HG03460 (cell line): ENCODE results near the gene SDK1.
"Not testable (repeated sequence)": the region's sequence is repeated elsewhere in the genome, so short reads cannot be mapped to it uniquely, and the experiment has no call there.

Experiments used
- ATAC-seq: cut with Tn5 transposase; IDR thresholded peaks from one replicate; pipeline ENCODE4 v1.9.1; 2021; ENCODE audit not compliant: unreplicated experiment

The SDK1 gene

DNA sequence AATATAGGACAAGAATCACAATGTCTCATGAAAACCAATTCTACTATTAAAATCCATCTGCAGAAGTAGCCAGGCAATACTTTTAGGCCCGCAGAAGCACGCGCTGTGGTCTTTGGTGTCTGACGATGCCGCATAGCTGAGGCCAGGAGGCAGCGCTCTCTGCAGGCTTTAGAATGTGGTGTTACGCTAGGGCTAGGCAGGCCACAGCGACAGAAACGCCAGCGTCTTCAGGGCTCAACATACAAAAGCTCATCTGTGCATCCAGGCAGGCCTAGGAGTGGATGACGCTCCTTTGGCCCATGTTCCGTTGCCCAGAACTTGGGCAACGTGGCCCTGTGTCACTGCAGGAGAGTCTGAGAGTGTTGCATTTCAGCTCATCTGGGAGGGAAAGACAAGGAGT is 779.9 kb downstream of the SDK1 start:
- no peak for ATAC-seq

- no peak for ATAC-seq
These were observed 782.5 kb downstream of the SDK1 start for GRCh38 chr7:4083513-4083912.

GRCh38 chr7:4084271-4084670 is 783.2 kb downstream of the SDK1 start:
- ATAC-seq = no peak

DNA sequence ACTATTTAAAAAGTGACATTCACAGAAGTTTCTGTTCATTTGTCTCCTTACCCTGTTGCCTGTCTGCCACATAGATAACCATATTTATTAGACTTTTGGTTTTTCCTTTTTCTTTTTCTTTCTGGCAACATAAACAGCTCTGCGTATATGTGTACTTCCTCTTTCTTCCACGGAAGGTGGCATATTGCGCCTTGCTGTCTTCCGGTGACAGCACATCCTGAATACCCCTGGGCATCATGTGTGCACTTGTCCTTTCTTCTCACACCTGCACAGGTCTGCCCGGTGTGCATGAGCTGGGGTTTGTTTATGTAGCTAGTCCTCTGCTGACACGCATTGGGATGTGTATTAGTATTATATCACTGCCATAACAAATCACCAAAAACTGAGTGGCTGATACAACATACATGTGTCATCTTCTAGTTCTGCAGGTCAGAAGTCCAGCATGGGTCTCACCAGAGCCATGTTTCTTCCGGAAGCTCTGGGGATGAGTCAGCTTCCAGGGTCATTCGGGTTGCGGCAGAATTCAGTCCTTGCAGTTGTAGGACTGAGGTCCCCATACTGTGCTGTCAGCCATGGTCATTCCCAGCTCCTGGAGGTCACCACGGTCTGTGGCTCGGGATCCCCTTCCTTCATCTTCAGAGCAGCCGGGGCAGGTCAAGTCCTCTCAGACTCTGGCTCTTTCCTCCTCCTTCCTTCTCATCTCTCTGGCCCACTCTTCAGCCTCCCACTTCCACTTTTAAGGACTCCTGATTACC is 785.1 kb downstream of the SDK1 start:
- ATAC-seq = no peak

GRCh38 chr7:4086723-4087122 is 785.7 kb downstream of the SDK1 start:
- no peak for ATAC-seq

- no peak for ATAC-seq
These were observed 790.7 kb downstream of the SDK1 start for GRCh38 chr7:4091767-4092166.

- ATAC-seq = no peak
These were observed 792.0 kb downstream of the SDK1 start for GRCh38 chr7:4093035-4093434.

DNA sequence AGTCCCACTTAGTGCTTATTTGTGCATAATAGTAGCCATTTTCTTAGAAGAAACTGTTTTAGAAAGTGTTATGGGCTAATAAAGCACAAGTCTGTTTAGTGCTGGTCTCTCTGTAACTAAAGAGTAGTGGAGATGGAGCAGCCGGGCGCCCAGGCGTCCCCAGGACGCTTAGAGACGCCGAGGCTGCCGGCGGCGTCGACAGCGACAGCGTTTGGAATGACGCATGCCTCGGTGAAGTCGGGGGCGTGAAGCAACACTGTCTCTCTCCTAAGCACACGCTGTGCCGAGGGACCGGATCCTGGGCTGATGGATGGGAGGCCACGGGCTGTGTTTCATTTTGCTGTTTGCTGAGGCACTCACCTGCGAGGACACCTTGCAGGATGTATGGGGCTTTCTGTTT is 792.4 kb downstream of the SDK1 start:
- ATAC-seq = no peak

- ATAC-seq = not testable (repeated sequence)
These were observed 793.1 kb downstream of the SDK1 start for GRCh38 chr7:4094158-4094557.

- ATAC-seq = no peak
These were observed 796.1 kb downstream of the SDK1 start for GRCh38 chr7:4097001-4097609.

DNA sequence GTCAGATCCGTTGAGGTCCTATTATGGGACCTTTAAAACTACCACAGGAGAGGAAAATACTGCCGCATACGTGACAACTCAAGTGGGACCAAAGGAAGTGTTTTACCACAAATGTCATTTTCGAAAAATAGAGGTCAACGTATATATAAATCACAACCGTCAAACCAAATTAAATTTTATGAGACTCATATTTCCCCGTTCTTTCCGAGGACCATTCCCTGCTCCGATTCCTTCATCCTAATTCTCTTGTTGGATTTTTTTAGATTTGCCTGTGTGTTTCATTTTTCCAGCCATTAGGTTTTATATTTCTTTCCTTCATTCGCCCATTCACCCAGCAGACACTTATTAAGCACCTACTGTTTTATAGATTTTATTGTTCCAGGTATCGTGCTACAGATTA is 797.1 kb downstream of the SDK1 start:
- ATAC-seq = no peak

DNA sequence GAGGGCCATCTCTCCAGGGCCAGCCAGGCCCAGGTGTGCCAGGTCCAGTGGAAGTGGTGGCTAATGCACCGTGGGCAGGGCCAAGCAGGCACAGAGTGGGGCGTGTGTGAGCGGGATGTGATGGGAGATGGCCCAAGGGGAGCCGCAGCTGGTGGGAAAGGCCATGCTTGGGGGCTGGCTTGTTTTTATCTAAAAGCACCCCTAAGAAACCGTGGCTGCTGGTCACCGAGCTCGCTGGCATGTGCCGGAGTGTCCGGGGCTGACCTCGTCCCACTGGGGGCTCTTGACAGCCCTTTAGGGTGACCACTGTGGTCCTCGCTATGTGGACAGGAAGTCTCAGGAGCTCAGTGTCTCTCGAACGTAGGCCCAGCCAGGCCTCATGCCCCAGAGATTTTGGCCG is 798.6 kb downstream of the SDK1 start:
- no peak for ATAC-seq

- no peak for ATAC-seq
These were observed 799.1 kb downstream of the SDK1 start for GRCh38 chr7:4100148-4100547.

GRCh38 chr7:4100691-4101090 is 799.6 kb downstream of the SDK1 start:
- ATAC-seq = no peak

- no peak for ATAC-seq
These were observed 801.3 kb downstream of the SDK1 start for GRCh38 chr7:4102231-4102841.

DNA sequence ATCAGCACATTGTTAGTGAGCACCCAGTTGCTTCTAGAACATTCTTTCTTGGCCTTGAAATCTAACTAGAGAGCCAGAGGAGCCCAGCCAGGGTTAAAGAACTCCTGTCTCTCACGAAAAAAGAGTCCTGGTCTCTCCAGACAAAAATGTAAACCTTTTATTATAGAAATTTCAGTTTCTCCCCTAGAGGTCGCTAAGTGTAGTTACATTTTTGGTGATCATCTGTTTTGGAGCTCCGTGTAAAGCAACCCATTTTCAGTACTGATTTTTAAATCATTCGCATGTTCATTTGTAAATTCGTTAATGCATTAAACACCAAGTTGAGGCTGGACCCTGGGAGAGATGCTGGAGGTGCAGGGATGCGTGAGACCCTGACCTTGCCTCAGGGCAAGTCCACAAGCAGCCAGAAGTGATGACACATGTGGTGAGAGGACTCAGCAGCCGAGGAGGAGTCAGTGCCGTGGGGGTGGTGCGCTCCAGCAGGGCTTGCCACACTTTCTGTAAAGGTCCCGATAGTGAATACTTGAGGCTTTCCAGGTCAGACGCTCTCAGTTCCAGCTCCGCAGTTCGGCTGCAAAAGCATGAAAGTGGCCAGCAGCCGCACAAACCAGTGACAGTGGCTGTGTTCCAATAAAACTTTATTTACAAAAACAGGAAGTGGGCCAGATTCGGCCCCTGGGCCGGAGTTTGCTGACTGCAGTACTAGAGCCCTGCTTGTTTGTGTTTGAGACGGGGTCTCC is 802.5 kb downstream of the SDK1 start:
- no peak for ATAC-seq

- no peak for ATAC-seq
These were observed 806.8 kb downstream of the SDK1 start for GRCh38 chr7:4107839-4108238.

GRCh38 chr7:4108951-4109350 is 807.9 kb downstream of the SDK1 start:
- ATAC-seq = no peak

GRCh38 chr7:4109481-4110110 is 808.5 kb downstream of the SDK1 start:
- no peak for ATAC-seq

DNA sequence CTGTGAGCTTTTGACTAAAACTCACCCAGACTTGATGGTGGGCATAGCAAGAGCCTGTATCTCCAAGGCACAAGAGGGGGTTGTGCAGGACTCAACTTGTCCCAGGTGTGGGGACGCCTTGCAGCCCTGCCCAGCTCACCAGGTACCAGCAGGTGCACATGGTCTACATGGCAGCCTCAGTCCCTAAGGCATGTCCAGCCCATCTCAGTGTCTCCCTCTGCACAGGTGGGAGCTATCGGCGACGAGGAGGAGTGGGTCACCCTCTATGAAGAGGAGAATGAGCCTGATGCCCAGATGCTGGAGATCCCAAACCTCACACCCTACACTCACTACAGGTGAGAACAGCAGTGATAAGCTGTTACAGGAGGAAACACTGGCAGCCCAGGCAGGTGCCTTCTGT is 809.4 kb downstream of the SDK1 start:
- ATAC-seq = no peak

GRCh38 chr7:4111166-4111565 is 810.1 kb downstream of the SDK1 start:
- no peak for ATAC-seq
